Body of pancreas (tissue), 4 donors: ENCODE results near the gene MRPS11. TPM values are rescaled to one million over a fixed set of nuclear protein-coding genes. Genes with fewer than 3 reads are reported as not detected.
"Not testable (repeated sequence)": the region's sequence is repeated elsewhere in the genome, so short reads cannot be mapped to it uniquely, and the experiment has no call there.

ENCODE experiments used
- ATAC-seq: fragments of 150-250 bp; one replicate; pipeline ENCODE4 v1.9.1; 2016
- DNase-seq, 4 donors: peaks; one replicate each; pipeline ENCODE4 v3.0.0-alpha.2; 2019
- H3K27ac ChIP-seq, 4 donors: fragments of 200-600 bp; sonication (generic); 1 replicate in 3 of 4; 2 replicates in 1 of 4; pipeline versions ENCODE4 v1.5.1 to v1.6.1; 2016 to 2019; ENCODE audit warnings: mild to moderate bottlenecking in 1 of 4, mixed read lengths in 1 of 4, moderate library complexity in 1 of 4
- H3K27me3 ChIP-seq, 2 donors: fragments of 200-600 bp; sonication (generic); one replicate each; pipeline ENCODE4 v1.6.0; 2016; ENCODE audit warnings: mild to moderate bottlenecking in 1 of 2
- H3K36me3 ChIP-seq, 2 donors: fragments of 200-600 bp; sonication (generic); replicated peaks in 1 of 2; 2 replicates each; pipeline ENCODE4 v1.5.1; 2016; ENCODE audit warnings: low read depth in 2 of 2; ENCODE audit not compliant: insufficient read depth in 1 of 2
- H3K4me1 ChIP-seq: fragments of 200-600 bp; sonication (generic); one replicate; pipeline ENCODE4 v1.6.0; 2016
- H3K4me3 ChIP-seq, 2 donors: fragments of 200-600 bp; sonication (generic); 1 replicate in 1 of 2; 2 replicates in 1 of 2; pipeline ENCODE4 v1.5.1; 2016 to 2019
- H3K9me3 ChIP-seq, 3 donors: fragments of 200-600 bp; sonication (generic); 1 replicate in 2 of 3; 2 replicates in 1 of 3; pipeline ENCODE4 v1.5.1; 2016
- POLR2A ChIP-seq, 3 donors: fragments of 450-650 bp; IDR thresholded peaks; one replicate each; pipeline ENCODE4 v1.6.1; 2016; ENCODE audit warnings: antibody characterized with exemption in 3 of 3, mild to moderate bottlenecking in 2 of 3
- WGBS, 2 donors: methylation state at CpG; one replicate each; pipeline ENCODE4 v1.1.5; 2017; 5-methylcytosine and 5-hydroxymethylcytosine counted together
- intact Hi-C: fragments of 100-400 bp; cut with DNase I; formaldehyde crosslinking; loops from one replicate; pipeline ENCODE4 v1.15.1; 2023
- total RNA-seq, 2 donors: library from RNA; depleted of rRNA; stranded (reverse); fragments of >200 nt; gene quantifications; one replicate each; pipeline ENCODE4 v1.1.0, GENCODE V29; 2016
- TF ChIP-seq, protein P1 (sequence below), 7 experiments: fragments of 450-650 bp in 4 of 7; fragments of 200-600 bp in 3 of 7; sonication (generic) in 3 of 7; IDR thresholded peaks; one replicate each; pipeline ENCODE4 v1.5.1; 2016 to 2019; ENCODE audit warnings: antibody characterized with exemption in 7 of 7

MRPS11 gene
- total RNA-seq, 2 donors from 2014 or later, result 16.2 to 35.5 TPM

DNA sequence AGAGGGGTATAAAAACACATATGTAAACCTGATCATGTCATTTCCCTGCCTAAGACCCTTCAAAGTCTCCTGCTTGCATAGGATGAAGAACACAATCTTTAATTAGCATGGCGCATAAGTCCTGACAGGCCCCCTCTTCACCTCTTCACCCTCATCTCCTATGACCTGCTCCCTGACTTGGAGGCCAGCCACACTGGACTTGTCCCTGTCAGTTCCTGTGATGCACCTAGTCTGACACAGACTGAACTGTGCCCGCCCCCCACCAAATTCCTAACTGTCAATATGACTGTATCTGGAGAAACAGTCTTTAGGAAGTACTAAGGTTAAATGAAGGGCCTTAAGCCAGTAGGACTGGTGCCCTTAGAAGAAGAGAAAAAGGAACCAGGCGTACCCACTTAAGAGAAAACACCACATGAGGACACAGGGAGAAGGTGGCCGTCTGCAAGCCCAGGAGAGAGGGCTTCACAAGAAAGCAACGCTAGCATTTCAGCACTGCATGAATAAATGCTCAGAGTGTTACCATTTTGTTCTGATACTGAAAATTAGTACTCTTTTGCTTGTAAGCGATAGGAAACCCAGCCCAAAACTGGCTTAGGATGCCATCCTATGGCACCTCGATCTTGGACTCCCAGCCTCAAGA, 34.3 kb upstream of the MRPS11 start:
- no peak for TF ChIP-seq POLR2A (IDR thresholded peaks at IDR 0.05)
- TF ChIP-seq, protein P1, sequence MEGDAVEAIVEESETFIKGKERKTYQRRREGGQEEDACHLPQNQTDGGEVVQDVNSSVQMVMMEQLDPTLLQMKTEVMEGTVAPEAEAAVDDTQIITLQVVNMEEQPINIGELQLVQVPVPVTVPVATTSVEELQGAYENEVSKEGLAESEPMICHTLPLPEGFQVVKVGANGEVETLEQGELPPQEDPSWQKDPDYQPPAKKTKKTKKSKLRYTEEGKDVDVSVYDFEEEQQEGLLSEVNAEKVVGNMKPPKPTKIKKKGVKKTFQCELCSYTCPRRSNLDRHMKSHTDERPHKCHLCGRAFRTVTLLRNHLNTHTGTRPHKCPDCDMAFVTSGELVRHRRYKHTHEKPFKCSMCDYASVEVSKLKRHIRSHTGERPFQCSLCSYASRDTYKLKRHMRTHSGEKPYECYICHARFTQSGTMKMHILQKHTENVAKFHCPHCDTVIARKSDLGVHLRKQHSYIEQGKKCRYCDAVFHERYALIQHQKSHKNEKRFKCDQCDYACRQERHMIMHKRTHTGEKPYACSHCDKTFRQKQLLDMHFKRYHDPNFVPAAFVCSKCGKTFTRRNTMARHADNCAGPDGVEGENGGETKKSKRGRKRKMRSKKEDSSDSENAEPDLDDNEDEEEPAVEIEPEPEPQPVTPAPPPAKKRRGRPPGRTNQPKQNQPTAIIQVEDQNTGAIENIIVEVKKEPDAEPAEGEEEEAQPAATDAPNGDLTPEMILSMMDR (IDR thresholded peaks at IDR 0.05), result no peak

DNA sequence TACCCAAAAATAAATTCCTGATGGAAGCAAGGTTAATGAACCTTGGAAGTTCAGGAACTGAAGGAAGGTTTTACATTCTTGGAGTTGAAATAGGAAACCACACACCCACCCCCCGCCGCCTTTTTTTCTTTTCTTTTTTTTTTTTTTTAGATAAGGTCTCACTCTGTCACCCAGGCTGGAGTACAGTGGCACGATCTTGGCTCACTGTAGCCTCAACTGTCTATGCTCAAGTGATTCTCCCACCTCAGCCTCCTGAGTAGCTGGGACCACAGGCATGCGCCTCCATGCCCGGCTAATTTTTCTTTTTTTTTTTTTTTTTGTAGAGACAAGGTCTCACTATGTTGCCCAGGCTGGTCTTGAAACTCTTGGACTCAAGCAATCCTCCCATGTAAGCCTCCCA, 33.4 kb upstream of the MRPS11 start:
- H3K27me3 ChIP-seq, ATAC-seq, H3K36me3 ChIP-seq, H3K27ac ChIP-seq, H3K4me3 ChIP-seq, DNase-seq, H3K4me1 ChIP-seq, intact Hi-C loops, H3K9me3 ChIP-seq: not testable (repeated sequence)
- WGBS, 2 donors, result 58 to 59% methylated on average over 5 of the region's 5 CpGs

More for the DNA sequence above, 34.3 kb upstream of the MRPS11 start:
- Histone ChIP-seq H3K36me3 (no peaks in the 10 kb centered on the region), H3K27ac (no peak overlapping the region), H3K4me3 (no peak overlapping the region), H3K27me3 (peaks cover 0 to 3% of the 10 kb centered on the region in 2 donors), H3K4me1 (no peaks in the 10 kb centered on the region), H3K9me3 (no peaks in the 10 kb centered on the region)
- DNase-seq (no peak), ATAC-seq (no peak)
- WGBS, 2 donors, result 67 to 68% methylated on average over 7 of the region's 7 CpGs
- intact Hi-C loops, result no loop called here

DNA sequence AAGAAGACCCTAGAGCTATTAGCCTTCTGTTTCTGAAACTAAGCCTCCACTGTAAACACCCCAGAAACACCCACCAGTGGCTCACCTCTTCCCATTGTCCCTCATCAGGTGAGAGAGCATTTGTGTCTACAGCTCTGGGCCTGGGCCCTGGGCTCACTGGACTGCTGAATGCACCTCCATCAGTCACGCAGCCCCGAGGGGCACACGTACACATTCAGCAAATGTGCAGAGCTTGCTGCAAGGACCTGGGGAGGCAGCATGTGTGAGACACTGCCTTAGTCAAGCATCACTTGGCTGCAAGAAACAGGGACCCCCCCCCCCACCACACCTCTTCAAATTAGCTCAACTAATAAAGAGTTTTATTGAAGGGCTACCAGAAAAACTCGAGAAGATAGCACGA, 29.3 kb upstream of the MRPS11 start:
- DNase-seq (no peak), ATAC-seq (no peak)
- 57 to 61% methylated on average over 2 to 5 of the region's 5 CpGs for WGBS, 2 donors
- H3K4me3 ChIP-seq, result no peak overlapping the region
- H3K4me1 ChIP-seq, result no peaks in the 10 kb centered on the region
- H3K27me3 ChIP-seq, result no peaks in the 10 kb centered on the region
- H3K27ac ChIP-seq, result no peak overlapping the region
- intact Hi-C loops, result no loop called here
- no peaks in the 10 kb centered on the region for H3K36me3 ChIP-seq
- H3K9me3 ChIP-seq, result peaks cover 0 to 2% (median 0%) of the 10 kb centered on the region in 3 donors
- TF ChIP-seq, protein P1 (IDR thresholded peaks at IDR 0.05), result no peak
- no peak for TF ChIP-seq POLR2A (IDR thresholded peaks at IDR 0.05)

DNA sequence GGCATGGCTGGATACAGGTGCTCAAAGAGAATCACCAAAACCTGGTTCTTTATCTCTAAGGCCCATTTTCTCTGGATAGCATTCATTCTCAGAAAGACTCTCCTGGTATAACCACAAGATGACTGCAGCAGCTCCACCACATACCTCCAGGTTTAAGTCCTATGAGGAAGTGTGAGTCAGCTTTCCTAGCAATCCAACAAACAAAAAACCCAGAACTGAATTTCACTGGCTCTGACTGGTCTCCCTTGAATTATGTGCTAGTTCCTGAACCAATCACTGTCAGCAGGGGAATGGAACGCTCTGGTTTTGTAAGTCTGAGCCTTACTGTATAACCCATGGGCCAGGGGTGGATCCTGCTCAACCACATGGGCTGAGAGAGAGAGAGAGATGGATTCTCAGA, 27.5 kb upstream of the MRPS11 start:
- DNase-seq, result no peak
- intact Hi-C loops, result no loop called here
- no peak for ATAC-seq
- H3K36me3 ChIP-seq, result no peaks in the 10 kb centered on the region
- H3K9me3 ChIP-seq, result peaks cover 0 to 9% (median 0%) of the 10 kb centered on the region in 3 donors
- no peaks in the 10 kb centered on the region for H3K4me1 ChIP-seq
- TF ChIP-seq POLR2A (IDR thresholded peaks at IDR 0.05), result no peak
- TF ChIP-seq, protein P1 (IDR thresholded peaks at IDR 0.05), result no peak
- H3K4me3 ChIP-seq, result no peak overlapping the region
- H3K27me3 ChIP-seq, result no peaks in the 10 kb centered on the region
- H3K27ac ChIP-seq, result no peak overlapping the region
- 41 to 83% methylated on average over 1 of the region's 1 CpG for WGBS, 2 donors

DNA sequence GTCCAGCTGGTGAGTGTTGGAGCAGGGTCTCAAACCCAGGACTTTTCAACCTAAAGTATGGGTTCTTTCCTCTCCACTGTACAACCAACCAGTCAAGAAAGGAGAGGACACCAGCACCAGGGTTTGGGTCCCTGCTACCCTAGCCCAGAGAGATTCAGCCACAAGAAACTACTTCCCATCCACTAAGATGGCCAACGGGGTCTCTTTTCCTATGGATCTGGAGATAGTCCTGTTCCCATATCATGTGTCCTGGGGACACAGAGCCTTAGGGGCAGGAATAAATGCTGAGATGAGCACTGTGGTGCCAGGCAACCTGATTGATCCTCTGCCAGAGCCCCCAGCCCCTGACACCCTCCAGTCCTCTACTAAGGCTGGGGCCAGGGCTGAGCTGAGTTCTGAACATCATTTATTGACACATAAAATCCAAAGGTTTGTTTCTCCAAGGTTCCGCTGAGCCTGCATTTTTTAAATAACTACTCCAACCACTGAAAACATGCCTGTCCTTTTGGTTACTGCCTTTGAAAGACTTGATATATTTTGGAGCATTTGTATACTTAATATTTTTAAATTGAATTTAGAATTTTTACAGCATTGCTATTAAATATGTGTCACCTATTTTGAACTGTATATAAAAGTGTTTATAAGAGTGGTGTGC, 26.3 kb upstream of the MRPS11 start:
- no peak overlapping the region for H3K4me3 ChIP-seq
- intact Hi-C loops, result no loop called here
- WGBS, 2 donors, result 68 to 80% methylated on average over 2 of the region's 2 CpGs
- H3K36me3 ChIP-seq, result no peaks in the 10 kb centered on the region
- no peaks in the 10 kb centered on the region for H3K4me1 ChIP-seq
- TF ChIP-seq POLR2A (IDR thresholded peaks at IDR 0.05), result no peak
- TF ChIP-seq, protein P1 (IDR thresholded peaks at IDR 0.05), result no peak
- ATAC-seq (no peak), DNase-seq (no peak)
- no peaks in the 10 kb centered on the region for H3K27me3 ChIP-seq
- no peak overlapping the region for H3K27ac ChIP-seq
- peaks cover 0 to 9% (median 0%) of the 10 kb centered on the region in 3 donors for H3K9me3 ChIP-seq
